Thymus (tissue), 11 donors: ENCODE results near the gene TNNT3. TPM values are rescaled to one million over a fixed set of nuclear protein-coding genes. Genes with fewer than 3 reads are reported as not detected.
A peak's percentile ranks its signal among the peaks of the same experiment; 100 is the strongest.

Experiments
- DNase-seq, 9 donors: peaks; one replicate each; pipeline ENCODE4 v3.0.0-alpha.2; 2013; ENCODE audit warnings: low spot score in 9 of 9, low read depth in 6 of 9, missing footprints in 1 of 9
- H3K27ac ChIP-seq, 2 donors: one replicate each; pipeline ENCODE4 v1.5.1; 2013; ENCODE audit warnings: control low read depth in 1 of 2, low read depth in 1 of 2, low read length in 1 of 2, mild to moderate bottlenecking in 1 of 2, moderate library complexity in 1 of 2
- H3K27me3 ChIP-seq, 2 donors: one replicate each; pipeline ENCODE4 v1.5.1; 2013; ENCODE audit warnings: low read length in 1 of 2; ENCODE audit not compliant: control insufficient read depth in 2 of 2, insufficient read depth in 1 of 2
- H3K36me3 ChIP-seq, 2 donors: one replicate each; pipeline ENCODE4 v1.5.1; 2013; ENCODE audit warnings: low read length in 1 of 2, mild to moderate bottlenecking in 1 of 2, moderate library complexity in 1 of 2; ENCODE audit not compliant: control insufficient read depth in 2 of 2, insufficient read depth in 2 of 2
- H3K4me1 ChIP-seq, 2 donors: one replicate each; pipeline ENCODE4 v1.5.1; 2013; ENCODE audit warnings: low read length in 2 of 2; ENCODE audit not compliant: control insufficient read depth in 2 of 2, insufficient read depth in 2 of 2
- H3K4me3 ChIP-seq, 2 donors: one replicate each; pipeline ENCODE4 v1.5.1; 2013; ENCODE audit warnings: low read length in 2 of 2, control low read depth in 1 of 2, mild to moderate bottlenecking in 1 of 2
- H3K9me3 ChIP-seq, 2 donors: one replicate each; pipeline ENCODE4 v1.5.1; 2013; ENCODE audit warnings: low read length in 1 of 2, mild to moderate bottlenecking in 1 of 2; ENCODE audit not compliant: control insufficient read depth in 2 of 2, insufficient read depth in 1 of 2
- WGBS: extraction: QIAGEN DNeasy Blood & Tissue Kit; methylation state at CpG from one replicate; pipeline ENCODE4 v1.1.7; 2013; 5-methylcytosine and 5-hydroxymethylcytosine counted together
- polyA plus RNA-seq: library from polyadenylated mRNA; stranded (reverse); fragments of 200-250 nt; gene quantifications from one replicate; pipeline ENCODE4 v1.2.3, GENCODE V29; 2013
- total RNA-seq: library from RNA; stranded (reverse); fragments of 120-200 nt; gene quantifications from one replicate; pipeline ENCODE4 v1.2.4, GENCODE V29; 2013
- donor health status: healthy.

The TNNT3 gene
- total and polyA plus RNA-seq, 2 donors = 15.8 to 44.9 TPM

DNA sequence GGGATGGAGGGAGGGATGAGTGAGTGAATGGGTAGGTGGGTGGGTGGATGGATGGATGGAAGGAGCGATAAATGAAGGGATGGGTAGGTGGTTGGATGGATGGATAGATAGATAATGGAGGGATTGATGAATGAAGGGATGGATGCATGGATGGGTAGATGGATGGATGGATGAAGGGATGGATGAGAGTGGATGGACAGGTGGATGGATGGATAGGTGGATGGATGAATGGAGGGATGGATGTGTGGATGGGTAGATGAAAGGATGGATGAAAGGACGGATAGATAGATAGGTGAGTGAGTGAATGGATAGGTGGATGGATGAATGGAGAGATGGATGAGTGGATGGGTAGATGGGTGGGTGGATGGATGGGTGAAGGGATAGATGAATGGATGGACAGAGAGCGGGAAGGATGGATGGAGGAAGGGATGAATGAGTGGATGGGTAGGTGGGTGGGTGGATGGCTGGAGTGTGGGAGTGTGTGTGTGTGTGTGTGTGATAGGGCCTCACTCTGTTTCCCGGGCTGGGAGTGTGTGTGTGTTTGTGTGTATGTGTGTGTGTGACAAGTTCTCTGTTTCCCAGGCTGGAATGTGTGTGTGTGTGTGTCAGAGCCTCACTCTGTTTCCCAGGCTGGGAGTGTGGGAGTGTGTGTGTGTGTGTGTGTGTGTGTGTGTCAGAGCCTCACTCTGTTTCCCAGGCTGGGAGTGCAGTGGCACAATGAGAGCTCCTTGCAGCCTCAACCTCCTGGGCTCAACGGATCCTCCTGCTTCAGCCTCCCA is 25.7 kb upstream of the TNNT3 start:
- WGBS = 97% methylated on average over 5 of the region's 5 CpGs
- peaks cover 6 to 40% of the 10 kb centered on the region in 2 donors for H3K4me1 ChIP-seq
- H3K9me3 ChIP-seq = no peaks in the 10 kb centered on the region
- H3K27ac ChIP-seq = no peak overlapping the region
- H3K4me3 ChIP-seq = no peak overlapping the region
- peaks cover 0 to 7% of the 10 kb centered on the region in 2 donors for H3K27me3 ChIP-seq
- DNase-seq = no peak
- no peaks in the 10 kb centered on the region for H3K36me3 ChIP-seq

DNA sequence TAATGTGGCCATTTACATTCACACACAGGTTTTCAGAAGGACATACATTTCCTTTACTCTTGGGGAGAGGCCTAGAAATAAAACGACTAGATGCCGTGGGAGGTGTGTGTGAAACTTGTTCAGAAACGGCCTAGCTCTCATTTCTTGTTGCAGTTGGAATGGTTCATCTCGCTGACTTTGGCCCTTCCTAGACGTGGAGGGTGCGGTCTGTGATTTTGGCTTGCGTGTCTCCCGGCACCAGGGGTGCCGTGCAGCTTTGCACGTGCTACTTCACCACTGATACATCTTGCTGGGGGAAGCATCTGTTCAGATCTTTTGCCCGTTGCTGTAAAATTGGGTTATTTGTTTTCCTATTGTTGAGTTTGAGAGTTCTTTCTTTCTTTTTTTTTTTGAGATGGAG is 24.7 kb upstream of the TNNT3 start:
- no peak overlapping the region for H3K4me3 ChIP-seq
- no peak for DNase-seq
- H3K36me3 ChIP-seq = no peaks in the 10 kb centered on the region
- no peaks in the 10 kb centered on the region for H3K9me3 ChIP-seq
- peaks cover 0 to 7% of the 10 kb centered on the region in 2 donors for H3K27me3 ChIP-seq
- peaks cover under 1 to 31% of the 10 kb centered on the region in 2 donors for H3K4me1 ChIP-seq
- no peak overlapping the region for H3K27ac ChIP-seq
- 95% methylated on average over 11 of the region's 11 CpGs for WGBS

DNA sequence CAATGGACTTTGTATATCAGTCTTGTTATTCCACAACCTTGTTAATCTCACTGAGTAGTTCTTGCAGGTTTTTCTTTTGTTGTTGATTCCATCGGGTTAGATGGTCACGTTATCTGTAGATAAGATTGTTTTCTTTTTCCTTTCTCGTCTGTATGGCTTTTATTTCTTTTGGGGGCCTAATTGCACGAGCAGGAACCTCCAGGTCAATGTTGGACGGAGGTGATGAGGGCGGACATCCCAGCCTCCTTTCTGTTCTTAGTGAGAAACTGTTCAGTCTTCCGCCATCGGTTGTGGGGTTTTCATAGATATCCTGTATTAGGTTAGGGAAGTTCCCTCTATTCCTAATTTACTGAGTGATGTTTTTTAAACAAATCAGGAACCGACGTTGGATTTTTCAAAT is 23.0 kb upstream of the TNNT3 start:
- H3K27me3 ChIP-seq = no peaks in the 10 kb centered on the region
- no peaks in the 10 kb centered on the region for H3K36me3 ChIP-seq
- WGBS = 57% methylated on average over 10 of the region's 10 CpGs
- H3K9me3 ChIP-seq = no peaks in the 10 kb centered on the region
- DNase-seq = no peak
- H3K4me3 ChIP-seq = no peak overlapping the region
- no peak overlapping the region for H3K27ac ChIP-seq
- H3K4me1 ChIP-seq = peaks cover 0 to 14% of the 10 kb centered on the region in 2 donors

DNA sequence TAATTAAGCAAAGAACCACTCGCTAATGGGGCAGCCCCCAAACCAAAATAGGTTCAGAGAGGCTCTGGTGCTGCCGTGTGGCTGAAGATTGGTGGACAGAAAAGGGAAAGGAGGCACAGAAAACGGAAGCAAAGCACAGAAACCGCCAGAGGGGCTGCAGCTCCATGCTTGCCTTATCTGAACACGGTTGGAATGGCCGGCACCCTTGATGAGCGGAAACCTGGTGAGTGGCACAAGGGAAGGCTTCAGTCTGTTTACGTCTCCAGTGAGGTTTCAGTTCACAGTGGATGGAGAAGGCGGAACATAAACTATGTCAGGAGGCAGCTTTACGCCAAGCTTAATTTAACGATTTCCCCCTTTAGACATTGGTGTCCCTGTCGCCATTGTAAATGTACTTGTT is 22.6 kb upstream of the TNNT3 start:
- Histone ChIP-seq H3K4me1 (peaks cover 0 to 10% of the 10 kb centered on the region in 2 donors), H3K4me3 (no peak overlapping the region), H3K27me3 (no peaks in the 10 kb centered on the region), H3K9me3 (no peaks in the 10 kb centered on the region), H3K36me3 (no peaks in the 10 kb centered on the region), H3K27ac (peak overlapping the region in 1 of 2 donors; percentile 28)
- WGBS = 28% methylated on average over 12 of the region's 12 CpGs
- peak in 1 of 9 donors; percentile 36 for DNase-seq

DNA sequence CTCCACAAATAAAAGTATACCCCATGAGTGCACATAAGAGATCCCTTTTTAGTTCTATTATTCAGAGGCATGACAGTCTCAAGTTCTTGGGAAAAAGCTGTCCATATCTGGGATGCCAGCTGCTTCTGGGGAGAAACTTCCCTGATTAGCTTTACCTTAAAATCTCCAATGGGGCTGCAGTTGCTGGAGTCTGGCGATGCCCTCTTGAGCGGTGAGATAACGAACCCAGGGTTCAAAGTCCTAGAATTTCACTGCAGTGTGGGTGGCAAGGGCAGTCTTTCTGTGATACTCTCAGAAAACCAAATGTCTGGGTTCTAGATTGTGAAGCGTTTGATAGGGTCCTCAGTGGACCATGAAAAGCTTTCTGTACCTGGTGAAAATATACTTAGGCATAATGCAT is 20.4 kb upstream of the TNNT3 start:
- Histone ChIP-seq H3K27me3 (no peaks in the 10 kb centered on the region), H3K9me3 (no peaks in the 10 kb centered on the region), H3K4me3 (no peak overlapping the region), H3K36me3 (no peaks in the 10 kb centered on the region), H3K4me1 (peaks cover 0 to 9% of the 10 kb centered on the region in 2 donors), H3K27ac (no peak overlapping the region)
- WGBS = 96% methylated on average over 4 of the region's 4 CpGs
- DNase-seq = no peak

DNA sequence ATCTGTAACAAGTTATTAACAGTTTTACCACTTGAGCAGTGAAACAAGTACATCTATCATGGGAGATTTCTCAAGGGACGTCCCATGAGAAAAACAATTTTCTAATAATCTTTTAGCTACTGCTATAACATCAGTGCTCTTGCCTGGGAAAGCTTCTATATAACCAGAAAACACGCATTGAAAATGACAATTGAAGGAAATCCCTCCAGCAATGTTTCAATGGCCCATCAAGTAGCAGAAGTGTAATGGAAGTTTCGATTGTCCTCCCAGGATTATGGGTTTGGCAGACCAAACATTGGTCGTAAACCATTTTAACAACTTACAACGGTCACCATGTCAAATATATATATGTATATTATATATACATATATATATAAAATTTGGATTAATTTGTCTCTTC is 19.8 kb upstream of the TNNT3 start:
- DNase-seq = no peak
- Histone ChIP-seq H3K27ac (no peak overlapping the region), H3K4me1 (peaks cover 0 to 9% of the 10 kb centered on the region in 2 donors), H3K27me3 (no peaks in the 10 kb centered on the region), H3K4me3 (no peak overlapping the region), H3K36me3 (no peaks in the 10 kb centered on the region), H3K9me3 (no peaks in the 10 kb centered on the region)
- WGBS = 97% methylated on average over 5 of the region's 5 CpGs

DNA sequence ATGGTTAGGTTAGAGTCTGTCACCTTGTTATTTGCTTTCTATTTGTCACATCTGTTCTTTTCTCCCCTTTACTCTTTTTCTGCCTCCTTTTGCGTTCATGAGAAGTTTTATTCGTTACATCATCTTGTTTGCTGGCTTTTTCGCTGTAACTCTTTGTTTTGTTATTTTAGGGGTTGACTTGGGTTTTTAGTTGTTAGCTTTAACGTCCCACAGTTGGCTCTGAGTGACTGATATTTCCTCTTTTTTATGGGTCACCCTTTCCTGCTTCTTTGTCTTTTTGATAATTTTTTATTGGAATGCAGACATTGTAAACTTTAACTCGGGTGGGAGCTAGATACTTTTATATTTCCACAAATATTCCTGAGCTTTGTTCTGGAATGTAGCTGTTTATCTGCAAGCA is 13.3 kb upstream of the TNNT3 start:
- no peaks in the 10 kb centered on the region for H3K27me3 ChIP-seq
- no peak for DNase-seq
- no peaks in the 10 kb centered on the region for H3K9me3 ChIP-seq
- H3K4me1 ChIP-seq = peaks cover 0 to 3% of the 10 kb centered on the region in 2 donors
- no peak overlapping the region for H3K4me3 ChIP-seq
- H3K36me3 ChIP-seq = no peaks in the 10 kb centered on the region
- H3K27ac ChIP-seq = no peak overlapping the region
- 29% methylated on average over 5 of the region's 5 CpGs for WGBS

DNA sequence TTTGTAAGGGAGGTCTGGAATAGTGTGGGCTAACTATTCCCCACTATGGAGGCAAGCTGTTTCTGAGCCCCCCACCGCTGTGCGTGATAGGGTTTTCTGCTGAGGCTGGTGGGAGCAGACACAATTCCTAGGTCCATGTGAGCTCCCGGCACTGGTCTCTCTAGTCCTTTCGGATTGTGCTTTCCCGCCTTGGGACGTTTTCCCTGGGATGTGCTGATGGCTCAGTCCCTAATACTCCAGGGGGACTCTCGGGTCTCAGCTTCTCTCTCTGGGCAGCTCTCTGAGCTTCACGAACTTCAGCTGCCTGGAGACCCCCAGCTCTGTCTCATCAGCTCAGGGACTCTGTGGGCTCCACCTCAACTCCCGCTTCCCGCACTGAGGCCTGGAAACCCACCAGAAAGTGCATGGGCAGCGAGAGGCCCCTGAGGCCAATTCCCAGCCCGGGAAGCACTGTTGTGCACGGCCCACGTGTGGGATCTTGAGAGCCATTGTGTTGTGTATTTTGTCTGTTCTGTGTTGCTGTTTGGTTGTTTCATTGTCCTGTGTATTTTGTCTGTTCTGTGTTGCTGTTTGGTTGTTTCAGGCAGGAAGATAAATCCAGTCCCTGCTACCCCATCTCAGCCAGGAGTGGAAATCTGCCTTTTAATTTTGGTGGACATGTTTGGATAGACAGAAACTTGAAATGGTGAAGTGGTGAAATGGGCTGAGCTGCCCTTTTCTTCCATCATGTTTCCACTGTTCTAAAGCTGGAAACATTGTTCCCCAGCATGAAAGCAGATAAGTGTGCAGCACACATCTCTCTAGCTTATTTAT is 12.7 kb upstream of the TNNT3 start:
- H3K36me3 ChIP-seq = no peaks in the 10 kb centered on the region
- H3K9me3 ChIP-seq = no peaks in the 10 kb centered on the region
- H3K27me3 ChIP-seq = no peaks in the 10 kb centered on the region
- H3K27ac ChIP-seq = no peak overlapping the region
- peaks cover 0 to 3% of the 10 kb centered on the region in 2 donors for H3K4me1 ChIP-seq
- no peak overlapping the region for H3K4me3 ChIP-seq
- 93% methylated on average over 14 of the region's 14 CpGs for WGBS
- DNase-seq = no peak

DNA sequence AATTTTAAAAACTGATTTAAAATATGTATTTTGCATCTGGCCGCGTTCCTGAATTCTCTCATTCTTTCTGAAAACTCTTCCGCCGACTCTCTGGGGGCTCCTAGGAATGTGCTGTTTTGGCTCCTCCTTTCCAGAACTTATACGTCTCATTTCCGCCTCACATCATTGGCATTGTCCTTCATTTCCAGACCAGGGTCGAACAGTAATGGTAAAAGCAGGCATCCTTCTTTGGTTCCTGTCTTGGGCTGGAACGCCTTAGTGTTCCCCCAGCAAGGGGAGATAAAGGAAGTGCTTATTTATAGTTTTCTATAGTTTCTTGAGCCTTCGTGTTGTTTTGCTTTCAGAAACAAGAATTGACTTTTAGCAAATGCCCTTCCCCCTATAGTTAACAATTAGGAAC is 10.9 kb upstream of the TNNT3 start:
- H3K27me3 ChIP-seq = no peaks in the 10 kb centered on the region
- no peak for DNase-seq
- no peaks in the 10 kb centered on the region for H3K36me3 ChIP-seq
- peak overlapping the region in 1 of 2 donors; percentile 43 for H3K27ac ChIP-seq
- no peak overlapping the region for H3K4me3 ChIP-seq
- no peaks in the 10 kb centered on the region for H3K9me3 ChIP-seq
- H3K4me1 ChIP-seq = peaks cover 0 to 3% of the 10 kb centered on the region in 2 donors
- 73% methylated on average over 9 of the region's 9 CpGs for WGBS
